Forelimb muscle (tissue), 1 donor: ENCODE results near the gene HRH3. TPM values are rescaled to one million over a fixed set of nuclear protein-coding genes. Genes with fewer than 3 reads are reported as not detected.
A peak's percentile ranks its signal among the peaks of the same experiment; 100 is the strongest.

Source experiments
- DNase-seq: peaks from one replicate; pipeline ENCODE4 v3.0.0-alpha.2; 2013; ENCODE audit warnings: low read depth
- polyA plus RNA-seq: library from polyadenylated mRNA; unstranded; fragments of 120-200 nt; gene quantifications from one replicate; pipeline ENCODE4 v1.2.1, GENCODE V29; 2013; ENCODE audit not compliant: insufficient read length

HRH3 gene
- polyA plus RNA-seq, 1 donor: 2.9 TPM

DNA sequence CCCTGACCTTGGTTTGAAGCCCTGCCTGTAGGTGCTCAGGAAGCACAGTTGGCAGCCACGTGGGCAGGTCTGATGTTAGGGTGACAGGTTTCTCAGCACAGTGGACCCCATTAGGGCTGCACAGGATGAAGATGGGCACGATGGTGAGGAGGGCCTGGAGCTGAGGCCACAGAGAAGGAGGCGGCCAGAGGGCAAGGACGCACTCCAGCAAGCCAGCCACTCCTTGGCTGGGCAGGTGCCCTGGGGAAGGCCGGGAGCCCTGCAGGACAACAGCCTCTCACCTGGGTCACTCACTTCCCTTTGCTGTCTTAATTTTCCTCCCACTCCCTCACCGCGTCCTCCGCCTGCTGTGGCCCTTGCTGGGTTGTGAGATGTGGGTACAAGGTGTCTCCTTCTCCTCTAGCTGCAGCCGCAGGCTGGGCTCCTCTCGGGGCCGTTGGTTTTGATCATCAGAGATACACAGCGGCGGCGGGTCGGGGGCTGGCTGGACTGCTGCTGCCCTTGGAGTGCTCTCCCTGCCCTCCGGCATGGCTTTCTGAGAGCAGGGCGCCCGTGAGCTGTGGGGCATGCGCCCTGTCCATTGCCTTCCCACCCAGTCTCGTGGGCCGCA is 23.9 kb upstream of the HRH3 start:
- DNase-seq: no peak

DNA sequence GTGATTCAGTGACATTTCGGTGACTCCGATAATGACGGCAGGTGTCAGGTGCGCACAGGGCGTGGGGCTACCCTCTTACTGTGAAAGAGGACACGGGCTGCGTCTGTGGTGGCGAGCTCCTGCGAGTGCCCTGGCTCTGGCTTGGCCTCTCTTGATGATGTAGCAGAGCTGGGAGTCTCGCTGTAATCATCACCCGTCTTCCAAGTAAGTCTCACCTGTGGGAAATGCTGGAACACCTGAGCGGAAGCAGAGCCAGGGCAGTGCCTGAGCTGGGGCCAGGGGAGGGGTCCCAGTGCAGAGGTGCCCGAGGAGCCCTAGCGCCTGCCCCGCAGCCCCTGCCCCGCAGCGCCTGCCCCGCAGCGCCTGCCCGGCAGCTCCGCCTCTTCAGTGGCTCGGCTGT is 23.0 kb upstream of the HRH3 start:
- no peak for DNase-seq

DNA sequence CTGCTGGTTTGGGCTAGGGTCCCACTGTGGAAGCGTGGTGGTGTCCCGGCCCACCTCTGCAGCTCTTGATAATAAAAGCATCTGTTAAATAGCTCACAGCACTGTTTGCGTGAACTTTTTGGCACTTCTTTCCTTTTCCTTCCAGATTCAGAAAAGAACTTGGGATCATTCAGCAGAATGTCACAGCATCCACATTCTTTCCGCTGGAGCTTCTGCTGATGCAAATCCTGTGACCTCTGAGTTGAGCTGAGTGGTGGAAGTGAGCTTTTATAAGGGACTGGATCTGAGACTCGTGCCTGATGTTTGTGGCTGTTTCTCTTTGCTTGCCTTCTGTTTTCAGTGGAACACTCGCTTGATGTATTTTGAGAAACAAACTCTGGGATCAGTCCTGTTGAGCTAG is 22.1 kb upstream of the HRH3 start:
- DNase-seq: no peak

DNA sequence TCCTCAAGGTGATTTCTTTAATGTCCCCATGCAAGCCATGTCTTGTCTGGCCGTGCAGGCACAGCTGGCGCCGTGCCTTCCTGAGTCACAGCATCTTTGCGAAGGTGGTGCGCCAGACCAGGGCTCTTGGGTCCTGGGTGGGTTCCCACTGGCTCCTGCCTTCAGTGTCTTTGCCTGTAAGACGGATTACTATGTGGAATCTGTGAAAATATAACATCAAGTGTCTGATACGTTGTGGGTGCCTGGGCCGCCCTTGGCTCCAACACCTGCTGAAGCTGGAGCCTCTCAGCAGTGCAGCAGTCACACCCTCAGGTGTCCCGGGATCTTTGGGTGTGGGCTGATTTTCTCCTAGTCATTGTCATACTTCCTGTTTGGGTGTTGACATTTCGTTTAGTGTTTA is 21.4 kb upstream of the HRH3 start:
- no peak for DNase-seq

DNA sequence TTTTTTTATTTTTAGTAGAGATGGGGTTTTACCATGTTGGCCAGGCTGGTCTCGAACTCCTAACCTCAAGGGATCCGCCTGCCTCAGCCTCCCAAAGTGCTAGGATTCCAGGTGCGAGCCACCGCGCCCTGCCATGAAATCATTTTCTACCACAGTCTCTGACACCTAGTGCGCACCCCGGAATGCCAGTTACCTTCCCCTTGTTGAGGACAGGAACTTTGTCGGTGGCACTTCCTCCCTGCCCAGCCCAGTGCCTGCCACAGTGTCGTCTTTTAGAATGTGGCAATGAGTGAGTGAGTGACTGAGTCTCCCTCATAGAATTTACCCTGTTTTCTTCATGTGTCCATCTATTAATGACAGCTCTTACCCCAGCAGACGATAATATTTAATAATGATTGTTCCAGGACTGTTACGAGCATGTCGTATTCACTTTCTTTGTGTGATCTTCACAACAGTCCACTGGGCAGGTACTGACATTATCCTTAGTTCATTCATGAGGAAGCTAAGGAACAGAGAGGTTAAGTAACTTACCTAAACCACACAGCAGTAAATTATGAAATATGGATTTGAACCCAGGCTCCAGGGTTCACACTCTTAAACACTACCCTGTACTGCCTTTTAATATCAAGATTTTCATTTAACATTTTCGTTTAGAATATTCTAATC is 20.1 kb upstream of the HRH3 start:
- no peak for DNase-seq

DNA sequence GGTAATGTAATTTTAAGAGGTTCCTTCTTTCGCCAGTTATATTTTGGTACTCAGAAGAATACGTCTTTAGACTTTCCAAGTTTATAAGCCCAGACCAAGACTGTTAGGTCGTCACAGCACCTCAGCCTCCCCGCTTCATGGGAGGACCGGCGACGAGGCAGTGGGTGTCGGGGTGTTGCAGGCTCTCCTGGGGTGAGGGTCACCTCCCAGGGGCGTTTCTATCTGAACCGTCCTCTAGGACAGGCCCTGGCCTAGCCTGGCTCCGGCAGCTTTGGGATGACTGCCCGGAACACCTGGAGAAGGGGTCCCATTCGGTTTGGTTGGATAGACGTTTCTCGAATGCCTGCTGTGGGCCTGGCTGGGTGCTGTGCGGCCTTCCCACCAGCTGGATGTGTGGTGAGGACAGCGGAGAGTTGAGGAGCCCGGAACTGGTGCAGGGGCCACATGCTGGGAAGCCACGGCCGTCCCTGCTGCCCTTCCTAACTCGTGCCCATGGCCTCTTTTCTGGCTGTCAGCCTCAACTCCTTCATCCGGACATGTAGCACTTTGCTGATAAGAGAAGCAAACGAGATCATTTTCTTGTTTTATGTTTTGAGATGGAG is 19.3 kb upstream of the HRH3 start:
- no peak for DNase-seq

DNA sequence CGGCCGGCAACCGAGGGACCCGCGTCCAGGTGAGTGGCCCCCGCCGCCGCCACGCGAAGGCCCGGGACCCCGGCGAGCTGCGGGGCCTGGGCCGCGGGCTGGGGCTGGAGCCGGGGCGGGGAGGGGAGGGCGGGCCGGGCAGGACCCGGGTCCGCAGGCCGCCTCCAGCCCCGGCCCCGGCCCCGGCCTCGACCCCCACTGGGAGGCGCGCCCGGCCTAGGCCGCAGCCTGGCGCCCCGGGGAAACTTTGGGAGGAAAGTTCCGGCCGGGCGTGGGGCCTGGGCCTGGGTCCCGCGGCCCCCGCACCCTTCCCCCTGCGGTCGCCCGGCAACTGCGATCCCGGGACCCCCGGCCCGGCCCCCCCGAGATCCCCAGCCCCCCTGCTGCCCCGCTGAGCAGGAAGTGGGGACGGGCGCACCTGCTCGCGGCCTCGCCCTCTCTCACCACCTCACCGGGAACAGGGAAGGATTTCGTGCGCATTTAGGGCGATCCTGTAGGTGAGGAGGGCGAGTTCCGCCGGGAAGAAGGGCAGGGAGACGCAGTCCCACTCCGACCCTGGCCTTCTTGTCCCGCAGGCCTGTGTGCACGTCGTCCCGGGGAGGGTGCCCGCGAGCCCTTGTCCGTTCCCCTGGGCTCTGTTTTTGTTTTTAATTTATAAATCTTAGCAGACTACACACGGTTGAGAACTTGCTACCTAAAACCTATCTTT is 18.6 kb upstream of the HRH3 start:
- no peak for DNase-seq

DNA sequence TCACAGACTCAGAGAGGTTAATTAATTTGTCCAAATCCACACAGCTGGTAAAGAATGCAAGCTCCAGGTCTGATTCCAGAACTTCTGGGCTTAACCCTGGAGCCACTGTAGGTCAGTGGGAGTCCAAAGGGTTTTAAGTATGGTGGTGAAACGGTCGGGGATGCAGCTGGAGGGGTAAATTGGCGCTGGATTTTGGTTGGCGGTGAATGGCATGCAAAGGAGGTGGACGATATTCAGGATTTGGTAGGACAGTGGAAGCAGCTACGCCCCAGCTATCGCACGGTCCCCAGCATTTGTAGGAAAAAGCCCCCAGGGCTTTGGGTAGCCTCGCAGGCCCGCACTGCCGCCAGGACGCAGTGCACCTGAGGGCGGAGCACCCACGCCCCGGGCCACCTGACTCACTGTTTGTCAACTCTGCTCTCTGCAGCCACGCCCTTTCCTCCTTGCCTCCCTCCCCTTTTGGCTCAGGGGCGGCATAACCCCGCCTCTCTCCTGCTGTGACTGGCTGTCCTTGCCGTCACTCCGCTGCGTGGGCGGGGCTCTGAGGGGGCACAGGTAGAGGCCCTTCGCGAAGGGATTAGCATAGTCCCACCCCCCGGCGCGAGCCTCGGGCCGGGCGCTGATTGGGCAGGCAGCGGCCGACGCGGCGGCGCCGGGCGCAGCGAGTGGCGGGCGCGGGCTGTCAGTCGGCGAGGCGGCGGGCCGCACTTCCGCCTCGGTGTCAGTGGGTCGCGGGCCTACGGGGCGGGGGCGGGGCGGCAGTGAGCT is 17.9 kb upstream of the HRH3 start, which contains the start of gene OSBPL2:
OSBPL2 (plus strand) TSS at position 721 of the 768 bp plus-strand sequence. CDS start 17,664 bp downstream, outside the sequence.
- peak; percentile 86 for DNase-seq

DNA sequence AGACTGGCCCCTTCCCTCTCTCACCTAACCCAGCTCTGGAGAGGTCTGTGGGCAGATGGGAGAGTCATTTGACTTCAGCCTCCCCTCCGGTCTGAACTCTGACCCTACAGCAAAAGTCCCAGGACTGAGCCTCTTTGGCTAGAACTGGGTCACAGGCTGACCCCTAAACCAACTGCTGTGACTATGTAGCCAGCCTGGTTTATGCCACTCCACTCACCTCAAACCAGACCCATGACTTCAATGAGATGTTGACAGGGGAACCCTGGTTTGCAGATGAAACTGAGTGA is 17.4 kb upstream of the HRH3 start:
- no peak for DNase-seq

DNA sequence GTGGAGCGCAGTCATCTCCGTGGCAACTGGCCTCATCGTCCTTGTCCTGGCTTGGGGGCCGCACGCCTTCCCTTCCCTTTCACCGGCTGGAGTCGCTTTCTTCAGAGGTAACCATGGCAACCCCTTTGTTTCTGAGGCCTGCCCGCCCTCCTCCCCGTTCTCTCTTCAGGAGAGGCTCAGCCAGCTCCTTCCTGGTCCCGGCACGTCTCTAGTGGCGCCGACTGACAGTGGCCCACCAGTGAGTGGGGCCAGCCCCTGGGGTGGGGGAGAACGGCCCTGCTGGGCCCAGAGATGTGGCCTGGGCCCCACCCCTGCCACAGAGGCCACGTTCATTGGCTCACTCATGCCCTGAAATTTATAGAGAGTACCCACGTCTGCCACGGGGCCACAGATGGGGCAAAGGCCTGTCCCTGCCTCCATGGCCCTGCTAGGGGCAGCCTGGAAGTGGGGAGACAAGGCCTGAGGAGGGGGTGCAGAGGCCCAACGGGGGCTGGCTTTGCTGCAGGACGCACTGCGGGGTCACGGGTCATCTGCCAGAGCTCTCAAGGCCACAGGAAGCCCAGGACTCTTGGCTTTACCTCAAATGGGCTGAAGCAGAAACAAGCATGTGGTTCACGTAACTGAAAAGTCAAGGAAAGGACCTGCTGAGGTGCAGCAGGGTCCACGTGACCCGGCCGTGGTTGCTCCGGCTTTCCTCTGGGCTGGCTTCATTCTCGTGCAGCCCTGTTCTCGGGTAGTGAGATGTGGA is 16.9 kb upstream of the HRH3 start:
- no peak for DNase-seq

DNA sequence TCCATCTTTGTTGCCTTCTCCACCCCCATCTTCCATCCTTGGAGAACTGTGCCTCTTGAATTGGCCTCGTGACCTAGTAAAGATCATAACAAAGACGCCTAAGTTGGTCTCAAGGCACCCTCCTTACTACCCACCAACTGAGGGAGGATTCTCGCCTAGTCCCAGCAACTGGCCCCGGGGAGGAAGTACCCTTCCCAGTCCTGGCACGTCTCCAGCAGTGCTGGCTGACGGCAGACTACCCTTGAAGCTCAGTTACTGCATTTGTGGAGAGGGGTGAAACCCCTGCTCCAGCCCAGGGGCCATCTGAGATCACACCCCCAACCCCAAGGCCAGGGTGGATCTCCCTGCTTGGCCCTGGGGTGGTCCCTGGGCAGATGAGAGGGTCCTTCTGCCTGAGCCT is 16.1 kb upstream of the HRH3 start:
- no peak for DNase-seq

DNA sequence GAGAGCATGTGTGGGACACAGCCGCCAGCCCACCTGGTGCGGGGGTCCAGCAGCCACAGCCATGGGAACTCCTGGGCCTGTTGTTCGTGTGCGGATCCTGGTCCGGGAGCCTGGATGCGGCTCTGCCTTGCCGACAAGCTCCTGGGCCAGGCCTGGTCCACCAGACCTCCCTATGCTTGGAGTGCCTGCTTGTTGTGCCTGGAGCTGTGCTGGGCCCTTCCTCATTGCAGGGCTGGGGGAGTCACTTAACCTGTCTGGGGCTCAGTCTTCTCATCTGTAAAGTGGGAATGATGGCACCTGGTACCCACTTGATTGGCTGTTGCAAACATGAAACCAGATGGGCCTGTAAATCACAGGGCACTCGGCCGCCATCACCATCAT is 15.7 kb upstream of the HRH3 start:
- no peak for DNase-seq

DNA sequence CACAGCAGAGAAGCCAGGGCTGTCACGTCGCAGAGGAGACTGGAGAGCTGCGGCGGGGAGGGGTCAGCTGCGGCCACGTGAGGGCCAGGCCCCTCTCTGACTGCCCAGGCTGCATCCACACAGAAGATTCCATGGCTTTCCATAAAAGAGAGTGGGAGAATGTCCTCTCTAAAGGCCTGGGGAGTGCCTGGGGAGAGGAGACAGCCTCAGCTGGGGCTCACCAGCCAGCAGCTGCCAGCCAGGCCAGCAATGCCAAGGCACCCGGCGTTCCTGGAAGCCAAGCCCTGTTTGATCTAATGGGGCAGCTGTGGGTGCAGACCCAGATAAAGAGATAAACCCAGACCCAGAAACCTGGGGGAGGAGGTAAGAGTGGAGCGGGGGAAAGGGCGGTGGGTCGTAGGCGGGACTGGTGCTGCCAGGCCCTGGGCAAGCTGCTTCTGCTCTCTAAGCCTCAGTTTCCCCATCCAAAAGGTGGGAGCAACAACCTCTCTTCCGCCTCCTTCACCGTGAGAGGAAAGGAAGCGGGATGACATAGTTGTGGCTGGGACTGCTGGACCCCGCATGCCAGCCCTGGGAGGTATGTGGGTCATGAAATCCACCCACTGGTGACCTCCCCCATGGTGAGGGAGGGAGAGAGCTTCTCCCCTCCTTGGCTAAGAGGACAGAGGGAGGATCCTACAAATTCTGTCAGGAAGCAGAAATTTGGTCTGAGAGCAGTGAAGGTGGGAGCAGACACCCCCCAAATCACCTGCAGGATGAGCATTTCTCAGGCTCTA is 15.1 kb upstream of the HRH3 start:
- DNase-seq: no peak

DNA sequence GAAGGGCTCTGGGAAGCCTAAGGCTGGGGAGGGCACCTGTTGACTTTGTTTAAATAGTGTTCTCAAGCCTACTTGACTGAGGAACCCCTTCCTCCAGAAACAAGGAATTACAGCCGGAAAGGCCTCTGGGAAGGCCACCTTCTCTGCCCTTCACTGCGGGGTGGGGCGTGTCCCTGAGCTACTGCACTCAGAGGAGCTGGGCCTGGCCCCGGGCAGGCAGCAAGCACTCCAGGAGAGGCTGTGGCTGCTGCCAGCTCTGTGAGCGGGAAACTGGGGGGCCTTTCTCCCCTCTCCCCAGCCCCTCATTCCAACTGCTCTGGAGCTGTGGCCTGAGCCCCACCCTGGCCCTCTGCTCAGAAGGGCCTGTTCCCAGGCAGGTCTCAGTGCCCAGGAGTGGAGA is 14.3 kb upstream of the HRH3 start:
- no peak for DNase-seq

DNA sequence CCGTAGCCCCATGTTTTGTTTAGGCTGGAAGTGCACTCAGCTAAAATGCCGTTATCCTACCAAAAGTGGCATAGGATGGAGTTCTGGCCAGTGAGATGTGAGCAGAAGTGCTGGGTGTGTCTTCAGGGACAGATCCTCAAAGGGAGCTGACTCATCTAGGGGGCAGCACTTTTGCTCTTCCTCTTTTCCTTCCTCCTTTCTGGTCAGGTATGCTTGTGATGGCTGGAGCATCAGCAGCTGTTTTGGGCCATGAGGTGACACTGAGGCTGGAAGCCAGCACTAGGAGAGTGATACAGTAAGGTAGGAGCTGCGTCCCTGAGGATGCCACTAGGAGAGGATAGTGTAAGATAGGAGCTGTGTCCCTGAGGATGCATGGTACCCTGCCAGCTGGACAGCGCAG is 13.6 kb upstream of the HRH3 start:
- DNase-seq: no peak

DNA sequence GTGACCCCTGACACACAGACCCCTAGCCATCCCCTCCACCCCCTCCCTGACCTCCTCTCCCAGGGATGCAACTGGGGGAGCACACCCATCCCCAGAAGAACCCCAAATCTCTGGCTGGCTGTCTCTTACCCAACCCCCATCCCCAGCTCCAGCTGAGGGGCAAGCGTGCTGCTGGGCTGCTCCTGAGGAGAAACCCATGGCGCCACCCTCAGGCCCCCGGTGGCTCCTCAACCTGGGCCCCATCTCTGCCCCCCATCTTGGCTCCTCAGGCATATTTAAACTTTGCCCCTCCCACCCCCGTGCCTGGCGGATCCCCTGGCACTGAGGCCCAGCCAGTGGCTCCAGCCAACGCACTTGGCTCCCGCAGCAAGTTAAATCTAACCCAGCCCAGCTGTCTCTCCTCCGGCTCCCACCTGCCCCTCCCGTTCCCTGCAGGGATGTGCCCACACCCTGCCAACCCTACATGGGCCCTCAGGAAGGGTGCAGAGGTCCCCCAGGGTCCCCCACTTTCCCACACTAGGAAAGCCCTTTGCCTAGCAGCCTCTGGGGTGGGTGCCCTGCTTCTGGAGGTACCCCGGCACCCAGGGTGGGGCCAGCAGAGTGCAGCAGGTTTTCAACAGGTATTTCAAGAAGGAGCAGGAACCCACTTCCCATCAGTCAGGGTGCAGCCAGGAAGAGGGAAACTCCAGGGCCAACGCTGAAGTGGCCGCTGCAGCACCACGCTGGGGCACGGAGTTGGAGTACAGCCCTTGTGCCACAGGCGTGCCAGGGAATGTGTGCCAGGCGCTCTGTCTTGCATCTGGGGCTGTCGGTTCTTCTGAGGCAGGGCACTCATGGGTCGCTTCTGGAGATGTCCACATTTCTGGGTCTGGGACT is 12.9 kb upstream of the HRH3 start:
- no peak for DNase-seq

DNA sequence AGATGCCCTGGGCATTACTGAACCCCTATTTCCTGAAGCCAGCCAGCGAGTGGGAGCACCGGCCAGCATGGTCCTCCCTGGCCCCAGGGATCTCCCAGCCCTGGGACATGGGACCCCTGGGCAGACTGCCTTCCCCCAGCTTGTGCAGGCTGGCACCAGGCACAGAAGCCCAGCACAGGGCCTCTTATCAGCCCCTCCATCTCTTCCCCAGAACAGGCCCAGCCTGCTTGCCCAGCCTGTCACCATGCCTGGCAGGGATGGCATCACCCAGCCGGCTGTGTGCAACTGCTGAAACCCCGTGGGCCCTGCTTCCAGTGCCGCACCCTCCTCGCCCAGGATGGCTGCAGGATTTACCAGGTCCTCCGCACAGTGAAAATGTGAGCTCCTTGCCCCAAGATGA is 12.1 kb upstream of the HRH3 start:
- DNase-seq: no peak

DNA sequence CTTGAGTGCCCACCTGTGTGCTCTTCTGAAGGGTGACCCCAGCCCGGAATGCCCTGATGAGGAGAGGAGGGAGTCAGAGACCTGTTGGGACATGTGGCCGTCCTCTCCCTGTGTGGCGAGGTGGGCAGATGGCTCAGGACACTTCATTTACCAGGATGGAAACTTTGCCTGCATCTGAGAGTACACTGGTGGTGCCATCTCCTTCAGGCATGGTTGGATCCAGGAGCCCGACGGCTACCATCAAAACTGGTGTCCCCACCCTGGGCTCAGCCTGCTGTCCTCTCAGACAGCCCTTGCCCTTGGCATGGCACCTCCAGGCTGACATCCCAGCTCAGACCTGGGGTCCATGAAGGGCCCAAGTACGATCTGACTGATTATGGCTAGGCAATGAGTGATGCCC is 11.2 kb upstream of the HRH3 start:
- no peak for DNase-seq

DNA sequence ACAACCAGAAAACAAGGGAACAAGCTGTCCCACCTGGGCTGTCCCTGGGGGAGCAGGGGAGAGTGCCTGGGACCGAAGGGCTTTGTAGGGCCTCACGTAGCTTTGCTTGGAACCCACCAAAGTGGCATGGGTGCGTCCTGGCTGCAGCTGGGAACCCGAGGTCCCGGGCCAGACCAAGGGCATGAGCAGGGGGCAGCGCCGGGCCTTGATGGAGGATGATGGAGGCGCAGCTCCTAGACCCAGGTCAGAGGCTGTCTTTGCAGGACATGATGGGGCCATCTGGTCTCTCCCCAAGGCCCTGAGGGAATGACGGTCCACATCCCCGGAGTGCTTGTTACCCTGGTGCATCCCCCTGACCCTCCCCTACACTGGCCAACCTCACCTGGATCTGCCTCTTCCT is 10.6 kb upstream of the HRH3 start:
- no peak for DNase-seq

DNA sequence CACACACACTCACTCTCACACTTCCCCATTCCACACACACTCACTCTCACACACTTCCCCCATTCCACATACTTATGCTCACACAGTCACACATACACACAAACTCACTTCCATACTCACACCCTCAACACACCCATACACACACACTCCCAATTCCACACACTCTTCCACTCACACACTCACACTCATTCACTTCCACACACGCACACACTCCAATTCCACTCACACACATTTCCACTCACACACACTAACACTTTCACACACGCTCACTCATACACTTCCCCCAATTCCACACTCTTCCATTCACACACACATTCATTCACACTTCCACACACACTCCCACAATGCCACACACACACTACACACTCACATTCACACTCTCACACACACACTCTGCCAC is 10.2 kb upstream of the HRH3 start:
- no peak for DNase-seq
